GM12891 (cell line): ENCODE results near the gene MRPS2.

Experiments used
- PAX5 ChIP-seq: IDR thresholded peaks from 2 replicates; pipeline ENCODE4 v1.6.1; 2011; ENCODE audit warnings: low read length, moderate library complexity, mild to moderate bottlenecking; ENCODE audit not compliant: insufficient read depth, severe bottlenecking
- POLR2A ChIP-seq: IDR thresholded peaks from 2 replicates; pipeline ENCODE4 v1.6.1; 2011; ENCODE audit warnings: low read depth, low read length, control low read depth
- POLR2AphosphoS5 ChIP-seq: IDR thresholded peaks from 2 replicates; pipeline ENCODE4 v1.6.1; 2011; ENCODE audit warnings: low read depth, low read length, control low read depth
- POU2F2 ChIP-seq: IDR thresholded peaks from 2 replicates; pipeline ENCODE4 v1.6.1; 2011; ENCODE audit warnings: low read depth, mild to moderate bottlenecking, control low read depth, low read length, moderate library complexity
- SPI1 ChIP-seq: IDR thresholded peaks from 2 replicates; pipeline ENCODE4 v1.6.1; 2011; ENCODE audit warnings: low read depth, low read length, control low read depth
- TAF1 ChIP-seq: IDR thresholded peaks from 2 replicates; pipeline ENCODE4 v1.6.1; 2011; ENCODE audit warnings: low read depth, low read length, control low read depth

DNA sequence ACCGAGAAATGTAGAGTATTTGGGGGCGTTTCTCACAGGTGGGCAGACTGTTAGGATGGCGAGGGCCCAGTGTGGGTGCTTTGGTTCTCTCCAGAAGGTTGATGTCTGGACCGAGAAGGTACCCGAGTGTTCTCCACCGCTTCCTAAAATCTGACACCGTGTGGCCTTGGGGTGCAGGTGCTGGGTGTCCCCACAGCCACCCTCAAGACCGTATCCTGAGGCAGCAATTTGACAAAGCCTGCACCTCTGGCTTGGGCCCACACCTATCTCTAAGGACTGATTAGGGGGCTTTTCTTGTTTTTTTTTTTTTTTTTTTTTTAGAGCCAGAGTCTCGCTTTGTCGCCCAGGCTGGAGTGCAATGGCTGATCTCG lies 19.6 kb upstream of the MRPS2 start:
- TF ChIP-seq POLR2AphosphoS5 (no peak), TAF1 (no peak), POLR2A (no peak), SPI1 (no peak), PAX5 (no peak), POU2F2 (no peak)
